Measurements from ENCODE around the gene LPO.

The LPO gene

DNA sequence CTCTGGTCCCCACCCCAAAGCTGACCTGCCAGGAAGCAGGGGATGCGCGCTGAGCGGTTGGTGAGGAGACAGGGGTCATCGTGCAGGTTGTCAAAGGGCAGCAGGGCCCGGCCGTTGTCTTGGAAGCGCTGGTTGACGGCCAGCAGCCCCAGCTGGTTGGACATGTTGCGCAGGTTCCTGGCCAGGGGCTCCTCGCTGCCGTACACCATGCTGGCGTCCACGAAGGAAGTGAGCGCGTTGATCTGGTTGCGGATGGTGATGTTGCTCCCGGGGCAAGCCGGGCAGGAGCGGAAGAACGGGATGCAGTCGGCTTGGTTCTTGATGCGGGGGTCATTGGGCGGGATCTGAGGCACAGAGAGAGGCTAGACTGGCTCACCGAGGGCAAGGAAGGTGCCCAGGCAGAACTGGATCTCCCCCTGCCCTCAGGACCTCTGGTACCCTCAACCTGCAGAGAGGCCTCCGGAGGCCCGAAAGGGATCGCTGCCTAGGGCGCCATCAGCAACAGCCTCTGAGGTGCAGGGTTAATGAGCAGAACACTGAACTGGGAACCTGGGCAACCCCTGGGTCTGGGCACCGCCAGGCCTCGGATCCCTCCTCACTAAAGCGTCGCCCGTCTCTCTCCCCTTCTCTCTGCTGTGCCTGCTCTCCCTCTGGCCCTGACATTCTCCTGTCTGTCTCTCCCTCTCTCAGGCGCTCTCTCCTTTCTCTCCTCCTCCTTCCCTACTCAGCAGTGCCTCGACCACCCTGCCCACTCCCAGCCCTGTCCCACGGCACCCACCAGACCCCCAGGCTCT, 39.6 kb downstream of the LPO start:
- DNase-seq (ENCODE audit: low read depth): no peak

- peak; percentile 7 for DNase-seq (ENCODE audit: low read depth)
Measured at GRCh38 chr17:58278661-58279015, 40.3 kb downstream of the LPO start.

GRCh38 chr17:58279016-58279711, 40.8 kb downstream of the LPO start:
- peak; percentile 3 for DNase-seq (ENCODE audit: low read depth)

DNA sequence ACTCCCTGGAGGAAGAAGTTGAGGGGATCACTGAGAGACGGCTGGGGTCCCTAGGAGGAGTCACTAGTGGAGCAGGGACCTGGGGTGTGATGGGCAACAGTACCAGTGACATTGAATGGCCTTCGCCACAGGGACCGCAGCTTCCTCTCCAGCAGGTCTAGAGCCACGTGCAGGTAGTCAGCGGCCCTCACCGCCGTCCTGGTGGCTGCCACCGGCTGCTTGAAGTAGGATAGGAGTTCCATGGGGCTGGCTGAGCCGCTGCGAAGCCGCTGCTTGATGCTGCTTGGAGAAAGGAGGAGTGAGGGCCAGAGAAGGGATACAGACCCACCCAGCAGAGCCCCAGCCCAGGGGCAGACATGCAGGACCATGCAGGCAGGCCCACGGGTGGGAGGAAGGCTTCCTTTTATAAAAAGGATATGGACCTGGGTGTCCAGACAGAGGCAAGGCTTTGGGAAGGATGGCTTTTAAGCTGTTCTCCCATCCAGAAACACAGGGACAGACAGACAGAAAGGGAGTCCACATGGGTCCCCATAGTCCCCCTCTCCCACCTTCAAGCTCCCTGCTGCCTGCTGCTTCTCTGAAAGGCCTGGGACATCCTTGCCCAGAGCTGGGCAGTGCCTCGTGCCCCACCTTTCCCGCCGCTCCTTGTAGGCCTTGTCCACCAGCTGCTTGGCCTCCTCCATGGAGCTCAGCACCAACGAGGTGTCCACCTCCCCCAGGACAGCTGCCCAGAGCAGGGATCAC, 41.5 kb downstream of the LPO start:
- DNase-seq (ENCODE audit: low read depth): no peak

DNA sequence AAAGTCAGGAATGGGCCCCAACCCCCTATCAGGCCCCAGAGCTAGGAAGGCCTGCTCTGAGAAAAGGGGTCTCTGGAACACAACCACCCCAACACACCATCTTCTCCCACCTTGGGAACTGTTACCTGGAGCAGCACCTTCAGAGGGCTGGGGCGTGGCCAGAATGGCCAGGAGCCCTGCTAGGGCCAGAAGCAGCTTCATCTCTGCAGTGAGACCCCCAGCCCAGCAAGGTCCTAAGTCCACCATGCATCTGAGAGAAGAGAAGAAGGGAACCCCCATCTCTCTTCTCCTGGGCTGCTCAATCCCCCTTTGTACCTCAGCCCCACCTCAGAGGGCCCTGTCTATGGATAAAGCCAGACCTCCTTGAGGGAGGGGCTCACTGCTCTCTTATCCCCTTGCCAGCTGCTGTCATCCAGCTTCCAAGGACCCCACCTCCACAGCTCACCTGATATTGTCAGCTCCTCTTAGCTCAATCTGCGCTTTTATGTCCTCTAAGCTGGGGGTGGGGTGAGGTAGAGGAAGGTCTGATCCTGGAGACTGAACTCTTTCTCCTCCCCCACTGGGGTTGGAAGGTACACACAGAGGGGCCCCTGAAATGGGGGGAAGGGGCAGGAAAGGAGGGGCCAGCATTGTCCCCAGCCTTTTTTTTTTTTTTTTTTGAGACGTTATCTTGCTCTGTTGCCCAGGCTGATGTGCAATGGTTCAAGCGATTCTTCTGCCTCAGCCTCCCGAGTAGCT, 42.3 kb downstream of the LPO start, which contains the start of gene MPO:
TSS of gene MPO (minus strand) at position 456 of the 738 bp plus-strand sequence. CDS start at position 279, 177 bp downstream.
- DNase-seq (ENCODE audit: low read depth): no peak

DNA sequence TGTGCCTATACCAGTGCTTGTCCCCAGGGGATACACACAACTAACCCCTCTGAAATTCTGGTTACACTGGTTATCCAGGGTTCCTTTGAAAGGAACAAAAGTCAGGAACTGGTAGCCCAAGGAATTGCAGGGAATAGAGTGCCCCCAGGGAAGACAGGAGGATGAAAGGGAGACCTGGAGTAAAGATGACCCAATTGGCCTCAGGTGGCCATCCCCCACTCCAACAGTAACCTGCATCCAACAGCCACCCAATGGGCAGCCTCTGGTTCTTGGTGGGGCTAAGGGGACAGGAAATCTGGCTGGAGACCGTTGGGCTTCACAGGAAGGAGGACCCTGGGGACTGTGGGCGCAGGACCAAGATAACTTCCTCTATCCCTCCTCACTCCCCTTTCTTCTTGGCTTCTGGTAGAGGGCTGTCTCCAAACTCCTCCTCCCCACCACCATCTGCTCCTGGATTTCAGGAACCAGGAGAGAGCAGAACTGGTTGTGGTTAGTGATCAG, 43.2 kb downstream of the LPO start:
- DNase-seq (ENCODE audit: low read depth): no peak

DNA sequence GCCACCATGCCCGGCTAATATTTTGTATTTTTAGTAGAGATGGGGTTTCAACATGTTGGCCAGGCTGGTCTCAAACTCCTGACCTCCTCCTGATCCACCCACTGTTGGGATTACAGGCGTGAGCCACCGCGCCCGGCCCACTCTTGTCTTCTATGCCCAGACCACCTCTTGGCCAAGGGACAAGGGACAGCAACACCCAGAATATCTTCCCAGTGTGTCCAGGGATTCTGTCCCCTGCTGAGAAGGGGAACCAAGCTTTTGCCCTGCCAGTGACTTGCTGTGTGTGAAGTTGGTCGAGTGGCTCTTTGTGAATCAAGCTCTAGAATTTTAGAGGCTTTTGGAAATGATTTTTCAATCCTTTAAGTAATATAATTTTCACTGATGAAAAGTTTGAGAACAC, 44.1 kb downstream of the LPO start:
- DNase-seq (ENCODE audit: low read depth): no peak

DNA sequence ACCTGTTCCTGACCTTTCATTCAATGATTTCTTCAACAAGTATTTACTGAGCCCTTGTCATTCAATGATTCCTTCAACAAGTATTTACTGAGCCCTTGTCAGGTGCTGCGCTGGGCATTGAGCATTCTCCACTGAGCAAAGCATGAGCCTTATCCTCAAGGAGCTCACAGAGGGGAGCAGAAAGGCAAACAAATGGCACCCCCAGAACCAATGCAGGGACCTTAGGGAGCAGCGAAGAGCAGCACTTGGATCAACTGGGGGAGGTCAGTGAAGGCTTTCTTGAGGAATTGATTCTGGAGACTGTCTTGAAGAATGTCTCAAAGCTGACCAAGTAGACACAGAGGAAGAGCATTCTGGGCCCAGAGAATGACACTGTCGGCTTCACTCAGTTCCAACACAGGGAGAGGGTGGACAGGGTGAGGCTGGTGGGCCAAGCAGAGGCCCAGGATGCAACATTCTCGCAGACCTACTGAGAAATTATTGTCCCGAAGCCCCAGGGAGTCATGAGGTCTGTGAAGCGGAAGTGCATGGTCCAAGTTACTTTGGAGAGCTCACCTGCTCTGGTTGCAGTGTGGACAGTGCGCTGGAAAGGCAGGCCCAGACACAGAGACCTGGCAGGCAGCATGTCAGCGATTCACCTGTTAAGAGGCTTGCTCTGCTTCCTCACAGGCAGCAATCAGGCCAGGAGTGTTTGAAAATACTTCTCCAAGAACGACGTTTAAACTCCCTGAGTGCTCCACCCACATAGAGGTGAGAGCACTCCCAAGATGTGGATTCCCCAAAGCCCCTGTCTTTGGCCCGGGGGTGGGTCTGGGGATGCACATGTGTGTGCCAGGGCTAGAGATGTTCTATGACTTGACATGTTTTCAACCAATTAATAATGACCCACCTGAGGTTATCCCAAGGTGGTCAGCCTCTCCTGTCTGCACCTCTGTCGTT, 45.6 kb downstream of the LPO start:
- DNase-seq (ENCODE audit: low read depth): no peak

DNA sequence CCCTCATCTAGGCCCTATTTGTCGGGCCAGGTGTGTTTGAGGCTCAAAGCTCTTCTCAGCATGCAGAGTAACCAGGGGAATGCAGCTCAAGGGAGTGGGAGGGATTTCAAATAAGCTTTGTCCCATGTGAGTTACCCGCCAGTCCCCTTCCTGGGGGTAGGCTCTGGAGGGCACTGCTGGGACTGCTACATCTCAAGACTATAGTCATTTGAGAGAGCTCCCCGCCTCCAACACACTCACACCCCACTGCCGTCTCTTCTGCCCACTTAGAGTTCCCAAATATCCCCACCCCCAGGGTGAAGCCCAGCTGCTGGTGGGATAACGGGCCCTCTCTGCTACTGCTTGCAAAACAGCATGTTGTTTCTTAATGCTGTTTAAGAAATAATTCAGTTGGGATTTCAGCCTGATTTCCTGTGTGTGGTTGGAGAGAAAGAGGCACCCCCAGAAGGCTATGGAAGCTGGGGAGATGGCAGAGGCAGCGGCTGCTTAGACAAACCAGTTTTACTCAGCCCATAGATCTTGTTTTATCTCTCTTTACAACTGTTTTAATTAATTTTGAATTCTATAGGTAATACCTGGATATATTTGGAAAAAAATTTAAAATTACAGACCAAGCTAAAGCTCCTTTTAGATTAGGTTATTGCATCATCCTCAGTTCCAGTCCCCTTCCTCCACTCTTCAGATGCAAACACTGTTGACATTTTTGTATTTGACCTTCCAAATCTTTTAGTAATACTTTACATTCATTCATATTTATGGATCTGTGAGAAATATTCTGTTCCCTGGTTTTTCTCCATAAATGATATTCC, 46.4 kb downstream of the LPO start:
- DNase-seq (ENCODE audit: low read depth): no peak

DNA sequence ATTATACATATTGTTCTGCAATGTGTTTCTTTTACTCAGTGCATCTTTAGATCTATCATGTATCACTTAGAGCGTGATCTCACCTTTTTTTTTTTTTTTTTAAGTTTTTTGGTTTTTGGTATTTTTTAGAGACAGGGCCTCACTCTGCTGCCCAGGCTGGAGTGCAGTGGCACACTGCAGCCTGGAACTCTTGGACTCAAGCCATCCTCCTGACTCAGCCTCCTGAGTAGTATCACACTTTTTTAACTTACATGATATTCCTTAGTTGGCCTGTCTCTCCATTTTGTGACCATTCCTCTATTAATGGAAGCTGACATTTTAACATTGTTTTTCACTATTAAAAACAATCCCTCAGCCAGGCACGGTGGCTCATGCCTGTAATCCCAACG, 47.0 kb downstream of the LPO start:
- DNase-seq (ENCODE audit: low read depth): peak; percentile 25

GRCh38 chr17:58289869-58290268, 51.5 kb downstream of the LPO start:
- no peak for DNase-seq (ENCODE audit: low read depth)

DNA sequence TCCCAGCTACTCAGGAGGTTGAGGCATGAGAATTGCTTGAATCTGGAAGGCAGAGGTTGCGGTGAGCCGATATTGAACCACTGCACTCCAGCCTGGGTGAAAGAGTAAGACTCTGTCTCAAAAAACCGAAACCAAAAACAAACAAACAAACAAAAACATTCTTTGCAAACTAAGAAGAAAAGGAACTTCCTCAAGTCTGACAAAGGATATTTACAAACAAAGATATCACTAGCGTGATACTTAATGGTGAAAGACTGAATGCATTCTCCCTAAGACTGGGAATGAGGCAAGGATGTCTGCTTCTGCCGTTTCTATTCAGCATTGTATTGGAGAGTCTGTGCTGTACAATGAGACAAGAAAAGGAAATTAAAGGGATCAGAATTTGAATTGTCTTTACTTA, 52.9 kb downstream of the LPO start:
- no peak for DNase-seq (ENCODE audit: low read depth)

- no peak for DNase-seq (ENCODE audit: low read depth)
Measured at GRCh38 chr17:58294034-58294433, 55.6 kb downstream of the LPO start.

DNA sequence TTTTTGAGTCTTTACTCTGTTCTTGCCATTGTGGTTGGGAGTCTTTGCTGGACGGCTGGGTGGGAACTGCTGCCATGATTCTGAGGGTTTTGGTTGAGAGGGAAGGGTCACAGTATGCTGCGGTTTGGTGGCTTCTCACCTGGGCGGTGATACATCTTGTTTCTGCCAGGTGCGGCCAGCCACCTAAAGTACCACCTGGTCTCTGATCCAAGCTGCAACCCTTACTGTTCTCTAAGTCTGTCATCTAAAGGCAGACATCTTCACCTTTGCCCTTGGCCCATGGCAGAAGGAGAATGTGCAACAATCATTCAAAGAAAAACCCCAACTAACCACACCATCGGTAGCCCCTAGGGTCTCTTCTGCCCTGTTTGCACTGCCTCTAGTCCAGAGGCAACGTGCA, 62.0 kb downstream of the LPO start:
- no peak for DNase-seq (ENCODE audit: low read depth)

- DNase-seq (ENCODE audit: low read depth): no peak
Measured at GRCh38 chr17:58301504-58302150, 63.2 kb downstream of the LPO start.

- no peak for DNase-seq (ENCODE audit: low read depth)
Measured at GRCh38 chr17:58302171-58302918, 64.0 kb downstream of the LPO start.

GRCh38 chr17:58302919-58303585, 64.7 kb downstream of the LPO start:
- no peak for DNase-seq (ENCODE audit: low read depth)

Measured in EH (cell line).